K562 (cell line): ENCODE results near the gene TSPAN14. TPM values are rescaled to one million over a fixed set of nuclear protein-coding genes. Genes with fewer than 3 reads are reported as not detected.

ENCODE experiments used
- ATAC-seq: fragments of 200-7000 bp; cut with Tn5 transposase; 3 replicates; pipeline ENCODE4 v1.9.1; 2020; ENCODE audit warnings: moderate library complexity
- BruUV-seq: library from RNA; stranded (reverse); fragments of 400-500 nt; replicated peaks from 2 replicates; lab custom pipeline; 2021; lab: Mats Ljungman, UMichigan
- CTCF ChIA-PET: fragments of 300-600 bp; formaldehyde crosslinking; extraction: SDS; loops from one replicate; lab custom pipeline; 2021; ENCODE audit warnings: low intra/inter-chr PET ratio; lab: Yijun Ruan, JAX
- POLR2A ChIA-PET: fragments of 300-600, 350-650 bp; sonication (Branson Sonifier 250); formaldehyde crosslinking; extraction: SDS; loops from one replicate; lab custom pipeline; 2021; ENCODE audit warnings: antibody characterized with exemption, inconsistent platforms; lab: Yijun Ruan, JAX
- DNase-seq, 4 experiments: peaks; one replicate each; pipeline versions ENCODE4 v3.0.0 to v3.0.0-alpha.2; 2011 to 2018; ENCODE audit warnings: low spot score in 3 of 4, mixed read lengths in 3 of 4; ENCODE audit errors: extremely low read depth in 1 of 4
- FAIRE-seq: peaks from 2 replicates; lab custom pipeline; 2011; peaks lifted over from hg19 to GRCh38; lab: Jason Lieb, UNC
- H2AFZ ChIP-seq: 2 replicates; pipeline ENCODE4 v1.6.0; 2011; ENCODE audit warnings: low read depth, low read length, control low read depth, inconsistent platforms
- H3K27ac ChIP-seq: fragments of 200-600 bp; 3 replicates; pipeline ENCODE4 v1.8.0; 2011; ENCODE audit warnings: low read depth, mild to moderate bottlenecking, control low read depth, inconsistent platforms, low read length, moderate library complexity, mixed read lengths; ENCODE audit errors: extremely low read depth
- H3K27me3 ChIP-seq, 2 experiments: fragments of 300-600 bp in 1 of 2; 2 replicates in 1 of 2; 3 replicates in 1 of 2; pipeline versions ENCODE4 v1.6.0 to v1.8.0; 2011; ENCODE audit warnings: inconsistent platforms in 2 of 2, low read length in 2 of 2, mild to moderate bottlenecking in 1 of 2, mixed read lengths in 1 of 2, moderate library complexity in 1 of 2; ENCODE audit not compliant: control insufficient read depth in 2 of 2, insufficient read depth in 2 of 2
- H3K36me3 ChIP-seq: fragments of 300-600 bp; 3 replicates; pipeline ENCODE4 v1.8.0; 2011; ENCODE audit warnings: mild to moderate bottlenecking, low read length, inconsistent platforms; ENCODE audit not compliant: control insufficient read depth, insufficient read depth
- H3K4me1 ChIP-seq, 2 experiments: fragments of 200-600 bp in 1 of 2; replicated peaks in 1 of 2; 2 replicates in 1 of 2; 3 replicates in 1 of 2; pipeline versions ENCODE4 v1.5.1 to v1.8.0; 2011; ENCODE audit warnings: inconsistent platforms in 2 of 2, low read length in 2 of 2, mild to moderate bottlenecking in 1 of 2, mixed read lengths in 1 of 2, moderate library complexity in 1 of 2; ENCODE audit not compliant: control insufficient read depth in 2 of 2, insufficient read depth in 2 of 2
- H3K4me2 ChIP-seq: 2 replicates; pipeline ENCODE4 v1.6.1; 2011; ENCODE audit warnings: low read length, control low read depth, inconsistent platforms, mixed read lengths; ENCODE audit not compliant: insufficient read depth
- H3K4me3 ChIP-seq: fragments of 200-600 bp; sonication (generic), shearing (Covaris generic); 2 replicates; pipeline ENCODE4 v1.5.1; 2016; ENCODE audit warnings: control low read depth, inconsistent platforms
- H3K79me2 ChIP-seq: fragments of 200-600 bp; 3 replicates; pipeline ENCODE4 v1.8.0; 2011; ENCODE audit warnings: low read length, inconsistent platforms; ENCODE audit not compliant: control insufficient read depth, insufficient read depth
- H3K9ac ChIP-seq, 2 experiments: 2 replicates each; pipeline versions ENCODE4 v1.6.0 to v1.6.1; 2011; ENCODE audit warnings: low read depth in 2 of 2, low read length in 2 of 2, control low read depth in 1 of 2, inconsistent platforms in 1 of 2, mild to moderate bottlenecking in 1 of 2, mixed read lengths in 1 of 2; ENCODE audit not compliant: insufficient read depth in 1 of 2
- H3K9me1 ChIP-seq: one replicate; pipeline ENCODE4 v1.6.0; 2011; ENCODE audit warnings: inconsistent platforms, mild to moderate bottlenecking, low read length, moderate library complexity; ENCODE audit not compliant: control insufficient read depth, insufficient read depth
- H3K9me3 ChIP-seq: replicated peaks from 2 replicates; pipeline ENCODE4 v1.5.1; 2011; ENCODE audit warnings: low read depth, low read length, inconsistent platforms; ENCODE audit not compliant: control insufficient read depth, insufficient read depth
- H4K20me1 ChIP-seq: replicated peaks from 2 replicates; pipeline ENCODE4 v1.6.1; 2011; ENCODE audit warnings: low read length, inconsistent platforms, mixed read lengths; ENCODE audit not compliant: control insufficient read depth, insufficient read depth
- CBFA2T3 ChIP-seq: fragments of 450-650 bp; IDR thresholded peaks from 2 replicates; pipeline ENCODE4 v1.6.1; 2017
- CBX2 ChIP-seq: fragments of 200-600 bp; sonication (generic); IDR thresholded peaks from one replicate; pipeline ENCODE4 v1.6.1; 2012; ENCODE audit warnings: mild to moderate bottlenecking, low read length, inconsistent platforms; ENCODE audit not compliant: insufficient read depth, poor library complexity, severe bottlenecking
- CBX8 ChIP-seq: fragments of 200-600 bp; sonication (generic); IDR thresholded peaks from 2 replicates; pipeline ENCODE4 v1.6.1; 2012; ENCODE audit warnings: borderline replicate concordance, mixed run types, low read depth, mild to moderate bottlenecking, moderate library complexity, mixed read lengths, low read length, control low read depth, inconsistent platforms; ENCODE audit not compliant: poor library complexity, severe bottlenecking; ENCODE audit errors: extremely low read depth
- ESRRA ChIP-seq: fragments of 450-650 bp; IDR thresholded peaks from 2 replicates; pipeline ENCODE4 v1.6.1; 2014; ENCODE audit warnings: low read depth, mild to moderate bottlenecking, moderate library complexity, borderline replicate concordance
- ETV5 ChIP-seq: sonication (generic); formaldehyde crosslinking; IDR thresholded peaks from 2 replicates; pipeline ENCODE4 v1.4.0; 2020; ENCODE audit warnings: low read depth, mild to moderate bottlenecking, missing genetic modification reagents
- LEF1 ChIP-seq: fragments of 450-650 bp; IDR thresholded peaks from 2 replicates; pipeline ENCODE4 v1.6.1; 2016; ENCODE audit warnings: mild to moderate bottlenecking
- MAZ ChIP-seq, 2 experiments: fragments of 450-650 bp in 1 of 2; sonication (generic) in 1 of 2; formaldehyde crosslinking; IDR thresholded peaks in 1 of 2; conservative IDR thresholded peaks in 1 of 2; 2 replicates each; pipeline versions ENCODE4 v1.4.0 to v1.5.0; 2020; ENCODE audit warnings: mild to moderate bottlenecking in 1 of 2, missing genetic modification reagents in 1 of 2
- OTX1 ChIP-seq: fragments of 450-650 bp; formaldehyde crosslinking; IDR thresholded peaks from 2 replicates; pipeline ENCODE4 v1.4.0; 2022; ENCODE audit warnings: mild to moderate bottlenecking
- POLR2AphosphoS5 ChIP-seq: IDR thresholded peaks from 2 replicates; pipeline ENCODE4 v1.6.1; 2011; ENCODE audit warnings: mild to moderate bottlenecking, low read depth, low read length, moderate library complexity; ENCODE audit not compliant: control insufficient read depth, insufficient read depth
- SAFB ChIP-seq: fragments of 200-400 bp; formaldehyde crosslinking; IDR thresholded peaks from 2 replicates; pipeline ENCODE4 v1.6.1; 2017; ENCODE audit warnings: low read depth, low read length, borderline replicate concordance
- SMARCA4 ChIP-seq: fragments of 450-650 bp; IDR thresholded peaks from 2 replicates; pipeline ENCODE4 v1.6.1; 2016
- SOX6 ChIP-seq: fragments of 450-650 bp; IDR thresholded peaks from 2 replicates; pipeline ENCODE4 v1.6.1; 2014; ENCODE audit warnings: mild to moderate bottlenecking
- SRSF9 ChIP-seq: fragments of 200-400 bp; formaldehyde crosslinking; IDR thresholded peaks from 2 replicates; pipeline ENCODE4 v1.6.1; 2017; ENCODE audit warnings: low read depth, low read length, borderline replicate concordance
- TFAM ChIP-seq: fragments of 250-450 bp; sonication (Bioruptor Pico); conservative IDR thresholded peaks from 2 replicates; pipeline ENCODE4 v1.5.0; 2021; ENCODE audit warnings: mild to moderate bottlenecking, moderate library complexity
- TFAP4 ChIP-seq: sonication (generic); formaldehyde crosslinking; IDR thresholded peaks from 2 replicates; pipeline ENCODE4 v1.8.0; 2022; ENCODE audit warnings: missing genetic modification reagents, mild to moderate bottlenecking, moderate library complexity, borderline replicate concordance
- ZNF512 ChIP-seq: IDR thresholded peaks from 2 replicates; pipeline ENCODE4 v1.6.1; 2016; ENCODE audit warnings: missing genetic modification characterization, missing compliant biosample characterization
- ZNF76 ChIP-seq: fragments of 250-450 bp; sonication (Bioruptor Pico); IDR thresholded peaks from 2 replicates; pipeline ENCODE4 v1.4.0; 2020; ENCODE audit warnings: mild to moderate bottlenecking, moderate library complexity, borderline replicate concordance
- whole genome bisulfite sequencing: fragments of 100-300 bp; shearing (Covaris generic); methylation state at CpG from one replicate; pipeline ENCODE4 v1.1.6; 2016; ENCODE audit warnings: low coverage, mixed read lengths; ENCODE audit not compliant: insufficient coverage; ENCODE audit errors: missing lambda C conversion rate; 5-methylcytosine and 5-hydroxymethylcytosine counted together
- in situ Hi-C: fragments of 300-500 bp; cut with MboI; formaldehyde crosslinking; loops from 4 replicates; pipeline ENCODE4 v1.15.0; 2018; ENCODE audit warnings: inconsistent platforms, mixed read lengths
- intact Hi-C: fragments of 100-400 bp; cut with micrococcal nuclease; formaldehyde crosslinking; loops from 2 replicates; pipeline ENCODE4 v1.14.2; 2022
- polyA plus RNA-seq, 8 experiments: library from polyadenylated mRNA; depleted of rRNA in 4 of 8; stranded (reverse) in 5 of 8; unstranded in 3 of 8; fragments of >200 nt; fragmentation: Nextera tagmentation in 2 of 8; fragmentation: Illumina TruSeq in 1 of 8; extraction: Ambion mirVana in 2 of 8; extraction: Trizol in 1 of 8; gene quantifications; 2 replicates each; pipeline versions ENCODE4 v1.2.1 to v1.2.3, GENCODE V29; 2011 to 2014; ENCODE audit warnings: inconsistent platforms in 1 of 8, missing spikeins in 1 of 8
- total RNA-seq, 7 experiments: library from RNA; depleted of rRNA in 6 of 7; stranded (reverse); fragments of >200 nt in 6 of 7; fragmentation: Illumina TruSeq in 2 of 7; extraction: Trizol in 2 of 7; gene quantifications; 2 replicates each; pipeline versions ENCODE4 v1.2.1 to v1.2.3, GENCODE V29; 2011 to 2021; ENCODE audit warnings: low replicate concordance in 1 of 7

TSPAN14 gene
- total and polyA plus RNA-seq, 9 of the 15 experiments (the other 6 are each of a cell fraction or from before 2014, with no cell fraction given) = 5.8 to 92.9 (median 23.3) TPM

- no peak for TF ChIP-seq CBX8
- no peak for TF ChIP-seq ZNF76 (CRISPR knock-in tag)
- no peak for TF ChIP-seq TFAM (CRISPR knock-in tag)
- no peak for TF ChIP-seq ETV5 (CRISPR knock-in tag)
Measured at GRCh38 chr10:80413271-80413996, 40.7 kb upstream of the TSPAN14 start (continued).

DNA sequence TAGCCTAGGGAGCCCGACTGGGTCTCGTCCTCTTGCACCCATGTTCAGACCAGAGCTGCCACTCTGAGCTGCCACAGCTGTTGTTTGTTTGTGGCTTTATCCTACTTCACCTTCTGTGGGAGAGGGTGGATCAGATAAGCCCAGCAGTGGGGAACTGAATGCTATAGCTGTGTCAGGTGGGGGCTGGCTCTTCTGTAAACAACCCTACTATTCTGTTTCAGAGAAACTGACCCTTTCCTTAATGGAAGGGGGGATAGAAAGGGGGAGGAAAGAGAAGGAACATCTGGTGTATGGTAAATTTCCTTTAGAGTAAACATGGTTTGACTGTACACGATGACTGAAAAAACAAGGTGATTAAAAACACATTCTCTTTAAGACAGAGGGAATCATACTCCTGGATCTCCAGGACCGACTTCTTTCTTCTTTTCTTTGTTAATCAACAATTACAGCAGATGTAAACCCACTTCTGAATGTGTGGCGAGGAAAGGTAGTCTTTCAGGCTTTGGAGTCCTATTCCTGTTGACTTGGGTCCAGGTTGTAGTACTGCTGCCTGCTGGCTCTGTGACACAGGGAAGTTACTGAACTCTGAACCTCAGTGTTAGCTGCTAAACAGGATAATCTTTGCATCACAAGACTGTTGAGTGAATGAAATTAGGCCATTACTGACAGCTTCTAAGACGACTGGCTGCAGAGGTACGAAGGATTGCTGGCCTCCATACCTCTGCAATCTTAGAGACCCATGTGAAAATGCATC, 39.8 kb upstream of the TSPAN14 start:
- peaks cover 10 to 26% of the 10 kb centered on the region in 2 experiments; a peak in 4 of 5 replicates for H3K4me1 ChIP-seq
- DNase-seq (peak; percentile 33 to 66 (median 48)), ATAC-seq (peak; percentile 62), FAIRE-seq (peak; percentile 89)
- no peak overlapping the region for H3K9ac ChIP-seq
- H3K27me3 ChIP-seq = peaks cover 4 to 13% of the 10 kb centered on the region in 2 experiments; a peak in 4 of 5 replicates
- POLR2A ChIA-PET = interaction anchor here (0.6 to 0.7 kb wide), 3 partner anchors 8 to 248 kb away, joined by 3 to 4 read pairs (median 3); no protein-coding TSS in a partner anchor
- H3K4me3 ChIP-seq = no peak overlapping the region
- in situ Hi-C loops = no loop called here
- H3K9me1 ChIP-seq = no peaks in the 10 kb centered on the region
- no peak overlapping the region for H3K27ac ChIP-seq
- CTCF ChIA-PET = no interaction called here
- no TSS peak for BruUV-seq
- H3K4me2 ChIP-seq = peak overlapping the region; percentile 6; the same call in 1 of the 2 replicates
- WGBS = 6% methylated on average over 7 of the region's 7 CpGs
- H4K20me1 ChIP-seq = no peaks in the 10 kb centered on the region
- H3K79me2 ChIP-seq = no peaks in the 10 kb centered on the region
- no peak overlapping the region for H2AFZ ChIP-seq
- intact Hi-C loops = no loop called here
- H3K9me3 ChIP-seq = no peaks in the 10 kb centered on the region
- no peaks in the 10 kb centered on the region for H3K36me3 ChIP-seq
- TF ChIP-seq MAZ (CRISPR knock-in tag; conservative IDR thresholded peaks at IDR 0.05 in 1 of 2, IDR thresholded peaks at IDR 0.05 in 1 of 2) (peak in 1 of 2 experiments; percentile 32; a peak in 1 of 4 replicates), SRSF9 (no peak), ESRRA (no peak; the same call in 1 of the 2 replicates), SOX6 (peak; percentile 74), SAFB (no peak), ZNF512 (tag) (no peak), OTX1 (CRISPR knock-in tag) (no peak), SMARCA4 (peak; percentile 63; the same call in 1 of the 2 replicates), CBFA2T3 (peak; percentile 82), CBX2 (no peak), POLR2AphosphoS5 (peak; percentile 54; the same call in 1 of the 2 replicates), LEF1 (0 out of 2 replicates have a peak, but pooled peaks have one; percentile 33), TFAP4 (peak; percentile 75)
